ENCODE results near the gene CPA5. TPM values are rescaled to one million over a fixed set of nuclear protein-coding genes. Genes with fewer than 3 reads are reported as not detected.

The CPA5 gene
- total and polyA plus RNA-seq, 10 of the 15 experiments (the other 5 are each of a cell fraction or from before 2014, with no cell fraction given), result 0.06 to 0.52 (median 0.29) TPM; not detected in 2

DNA sequence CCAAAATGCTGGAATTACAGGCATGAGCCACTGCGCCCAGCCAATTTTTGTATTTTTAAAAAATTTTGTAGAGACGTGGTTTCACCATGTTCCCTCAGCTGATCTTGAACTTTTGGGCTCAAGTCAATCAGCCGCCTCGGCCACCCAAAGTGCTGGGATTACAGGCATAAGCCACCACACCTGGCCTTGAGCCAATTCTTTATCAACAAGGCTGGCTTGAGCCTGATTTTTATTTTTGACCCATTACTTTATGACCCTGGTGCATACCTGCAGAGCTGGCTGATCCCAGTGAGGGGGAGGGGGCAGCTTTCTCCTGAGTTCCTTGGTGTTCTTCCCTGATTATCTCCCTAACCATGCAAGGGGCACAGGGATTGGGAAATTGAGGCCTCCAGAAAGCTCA lies 19.8 kb downstream of the CPA5 start:
- 94% methylated on average over 4 of the region's 4 CpGs for WGBS (ENCODE audit: insufficient coverage, insufficient replicate concordance, low lambda C conversion rate, missing lambda C conversion rate)
- Histone ChIP-seq H3K9ac (ENCODE audit: control insufficient read depth, insufficient read depth, low read length) (no peak overlapping the region), H3K4me2 (ENCODE audit: control insufficient read depth, insufficient read depth) (no peak overlapping the region), H3K9me3 (replicated peaks; ENCODE audit: control insufficient read depth, insufficient read depth, low read length) (no peaks in the 10 kb centered on the region; the same call in 2 of the 3 replicates), H3K36me3 (ENCODE audit: control insufficient read depth in 2 of 2, insufficient read depth in 2 of 2, low read length in 1 of 2) (no peaks in the 10 kb centered on the region), H3K4me3 (no peak overlapping the region), H3K79me2 (ENCODE audit: control insufficient read depth, insufficient read depth, low read length) (no peaks in the 10 kb centered on the region), H4K20me1 (ENCODE audit: control insufficient read depth, insufficient read depth) (no peaks in the 10 kb centered on the region), H2AFZ (ENCODE audit: control insufficient read depth, low read depth, low read length) (no peak overlapping the region), H3K4me1 (ENCODE audit: control insufficient read depth, insufficient read depth, low read length) (peaks cover 13% of the 10 kb centered on the region), H3K27me3 (replicated peaks in 1 of 2; ENCODE audit: control insufficient read depth in 2 of 2, insufficient read depth in 2 of 2, low read length in 1 of 2) (no peaks in the 10 kb centered on the region), H3K27ac (ENCODE audit: control insufficient read depth, insufficient read depth) (peak overlapping the region; percentile 69; the same call in 1 of the 2 replicates)
- RAD21 ChIA-PET (ENCODE audit: unreplicated experiment), result interaction anchor here (1.2 kb wide), 1 partner anchor 13 kb away, joined by 3 read pairs; no protein-coding TSS in a partner anchor
- no TSS peak for BruUV-seq (replicated peaks)
- intact Hi-C loops (cut with micrococcal nuclease; ENCODE audit: unreplicated experiment), result no loop called here
- SMC1A ChIA-PET (ENCODE audit: uncharacterized antibody, unreplicated experiment), result interaction anchor here (1.6 kb wide), 1 partner anchor 13 kb away, joined by 4 read pairs; no protein-coding TSS in a partner anchor
- POLR2A ChIA-PET, result no interaction called here
- CTCF ChIA-PET, result no interaction called here
- FAIRE-seq (no peak), DNase-seq (ENCODE audit: low read depth, low spot score) (no peak), ATAC-seq (no peak)
- in situ Hi-C loops (cut with MboI), result no loop called here
- TF ChIP-seq CREB1 (IDR thresholded peaks at IDR 0.05; ENCODE audit: low read depth) (no peak), SREBF1 (IDR thresholded peaks at IDR 0.05; ENCODE audit: low read length) (no peak), EED (IDR thresholded peaks at IDR 0.05; ENCODE audit: low read depth) (no peak), EZH2 (IDR thresholded peaks at IDR 0.05; ENCODE audit: borderline replicate concordance, control insufficient read depth, low read depth, low read length) (no peak), YBX1 (IDR thresholded peaks at IDR 0.05) (no peak), EGR1 (IDR thresholded peaks at IDR 0.05; ENCODE audit: borderline replicate concordance in 1 of 2, low read depth in 2 of 2, low read length in 2 of 2) (no peak), SMARCA5 (IDR thresholded peaks at IDR 0.05) (no peak)
- TF ChIP-seq, protein P1, sequence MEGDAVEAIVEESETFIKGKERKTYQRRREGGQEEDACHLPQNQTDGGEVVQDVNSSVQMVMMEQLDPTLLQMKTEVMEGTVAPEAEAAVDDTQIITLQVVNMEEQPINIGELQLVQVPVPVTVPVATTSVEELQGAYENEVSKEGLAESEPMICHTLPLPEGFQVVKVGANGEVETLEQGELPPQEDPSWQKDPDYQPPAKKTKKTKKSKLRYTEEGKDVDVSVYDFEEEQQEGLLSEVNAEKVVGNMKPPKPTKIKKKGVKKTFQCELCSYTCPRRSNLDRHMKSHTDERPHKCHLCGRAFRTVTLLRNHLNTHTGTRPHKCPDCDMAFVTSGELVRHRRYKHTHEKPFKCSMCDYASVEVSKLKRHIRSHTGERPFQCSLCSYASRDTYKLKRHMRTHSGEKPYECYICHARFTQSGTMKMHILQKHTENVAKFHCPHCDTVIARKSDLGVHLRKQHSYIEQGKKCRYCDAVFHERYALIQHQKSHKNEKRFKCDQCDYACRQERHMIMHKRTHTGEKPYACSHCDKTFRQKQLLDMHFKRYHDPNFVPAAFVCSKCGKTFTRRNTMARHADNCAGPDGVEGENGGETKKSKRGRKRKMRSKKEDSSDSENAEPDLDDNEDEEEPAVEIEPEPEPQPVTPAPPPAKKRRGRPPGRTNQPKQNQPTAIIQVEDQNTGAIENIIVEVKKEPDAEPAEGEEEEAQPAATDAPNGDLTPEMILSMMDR (IDR thresholded peaks at IDR 0.05 in 2 of 3, conservative IDR thresholded peaks at IDR 0.05 in 1 of 3; ENCODE audit: control insufficient read depth in 2 of 3, extremely low read depth in 1 of 3, insufficient read depth in 1 of 3, low read depth in 3 of 3, low read length in 3 of 3), result no peak
- TF ChIP-seq, protein P2, sequence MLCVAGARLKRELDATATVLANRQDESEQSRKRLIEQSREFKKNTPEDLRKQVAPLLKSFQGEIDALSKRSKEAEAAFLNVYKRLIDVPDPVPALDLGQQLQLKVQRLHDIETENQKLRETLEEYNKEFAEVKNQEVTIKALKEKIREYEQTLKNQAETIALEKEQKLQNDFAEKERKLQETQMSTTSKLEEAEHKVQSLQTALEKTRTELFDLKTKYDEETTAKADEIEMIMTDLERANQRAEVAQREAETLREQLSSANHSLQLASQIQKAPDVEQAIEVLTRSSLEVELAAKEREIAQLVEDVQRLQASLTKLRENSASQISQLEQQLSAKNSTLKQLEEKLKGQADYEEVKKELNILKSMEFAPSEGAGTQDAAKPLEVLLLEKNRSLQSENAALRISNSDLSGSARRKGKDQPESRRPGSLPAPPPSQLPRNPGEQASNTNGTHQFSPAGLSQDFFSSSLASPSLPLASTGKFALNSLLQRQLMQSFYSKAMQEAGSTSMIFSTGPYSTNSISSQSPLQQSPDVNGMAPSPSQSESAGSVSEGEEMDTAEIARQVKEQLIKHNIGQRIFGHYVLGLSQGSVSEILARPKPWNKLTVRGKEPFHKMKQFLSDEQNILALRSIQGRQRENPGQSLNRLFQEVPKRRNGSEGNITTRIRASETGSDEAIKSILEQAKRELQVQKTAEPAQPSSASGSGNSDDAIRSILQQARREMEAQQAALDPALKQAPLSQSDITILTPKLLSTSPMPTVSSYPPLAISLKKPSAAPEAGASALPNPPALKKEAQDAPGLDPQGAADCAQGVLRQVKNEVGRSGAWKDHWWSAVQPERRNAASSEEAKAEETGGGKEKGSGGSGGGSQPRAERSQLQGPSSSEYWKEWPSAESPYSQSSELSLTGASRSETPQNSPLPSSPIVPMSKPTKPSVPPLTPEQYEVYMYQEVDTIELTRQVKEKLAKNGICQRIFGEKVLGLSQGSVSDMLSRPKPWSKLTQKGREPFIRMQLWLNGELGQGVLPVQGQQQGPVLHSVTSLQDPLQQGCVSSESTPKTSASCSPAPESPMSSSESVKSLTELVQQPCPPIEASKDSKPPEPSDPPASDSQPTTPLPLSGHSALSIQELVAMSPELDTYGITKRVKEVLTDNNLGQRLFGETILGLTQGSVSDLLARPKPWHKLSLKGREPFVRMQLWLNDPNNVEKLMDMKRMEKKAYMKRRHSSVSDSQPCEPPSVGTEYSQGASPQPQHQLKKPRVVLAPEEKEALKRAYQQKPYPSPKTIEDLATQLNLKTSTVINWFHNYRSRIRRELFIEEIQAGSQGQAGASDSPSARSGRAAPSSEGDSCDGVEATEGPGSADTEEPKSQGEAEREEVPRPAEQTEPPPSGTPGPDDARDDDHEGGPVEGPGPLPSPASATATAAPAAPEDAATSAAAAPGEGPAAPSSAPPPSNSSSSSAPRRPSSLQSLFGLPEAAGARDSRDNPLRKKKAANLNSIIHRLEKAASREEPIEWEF (IDR thresholded peaks at IDR 0.05; ENCODE audit: insufficient replicate concordance, low read depth, low read length), result no peak
- TF ChIP-seq, protein P3, sequence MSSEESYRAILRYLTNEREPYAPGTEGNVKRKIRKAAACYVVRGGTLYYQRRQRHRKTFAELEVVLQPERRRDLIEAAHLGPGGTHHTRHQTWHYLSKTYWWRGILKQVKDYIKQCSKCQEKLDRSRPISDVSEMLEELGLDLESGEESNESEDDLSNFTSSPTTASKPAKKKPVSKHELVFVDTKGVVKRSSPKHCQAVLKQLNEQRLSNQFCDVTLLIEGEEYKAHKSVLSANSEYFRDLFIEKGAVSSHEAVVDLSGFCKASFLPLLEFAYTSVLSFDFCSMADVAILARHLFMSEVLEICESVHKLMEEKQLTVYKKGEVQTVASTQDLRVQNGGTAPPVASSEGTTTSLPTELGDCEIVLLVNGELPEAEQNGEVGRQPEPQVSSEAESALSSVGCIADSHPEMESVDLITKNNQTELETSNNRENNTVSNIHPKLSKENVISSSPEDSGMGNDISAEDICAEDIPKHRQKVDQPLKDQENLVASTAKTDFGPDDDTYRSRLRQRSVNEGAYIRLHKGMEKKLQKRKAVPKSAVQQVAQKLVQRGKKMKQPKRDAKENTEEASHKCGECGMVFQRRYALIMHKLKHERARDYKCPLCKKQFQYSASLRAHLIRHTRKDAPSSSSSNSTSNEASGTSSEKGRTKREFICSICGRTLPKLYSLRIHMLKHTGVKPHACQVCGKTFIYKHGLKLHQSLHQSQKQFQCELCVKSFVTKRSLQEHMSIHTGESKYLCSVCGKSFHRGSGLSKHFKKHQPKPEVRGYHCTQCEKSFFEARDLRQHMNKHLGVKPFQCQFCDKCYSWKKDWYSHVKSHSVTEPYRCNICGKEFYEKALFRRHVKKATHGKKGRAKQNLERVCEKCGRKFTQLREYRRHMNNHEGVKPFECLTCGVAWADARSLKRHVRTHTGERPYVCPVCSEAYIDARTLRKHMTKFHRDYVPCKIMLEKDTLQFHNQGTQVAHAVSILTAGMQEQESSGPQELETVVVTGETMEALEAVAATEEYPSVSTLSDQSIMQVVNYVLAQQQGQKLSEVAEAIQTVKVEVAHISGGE (CRISPR knock-in tag; IDR thresholded peaks at IDR 0.05), result no peak

Measured in GM12878 (cell line).